HFF-Myc (cell line): ENCODE measurements around the gene IP6K1.
A peak's percentile ranks its signal among the peaks of the same experiment; 100 is the strongest.
"Not testable (repeated sequence)": the region's sequence is repeated elsewhere in the genome, so short reads cannot be mapped to it uniquely, and the experiment has no call there.

ENCODE experiments used
- DNase-seq: peaks from one replicate; pipeline ENCODE4 v3.0.0-alpha.2; 2011; ENCODE audit warnings: low read depth; ENCODE audit errors: extremely low read depth
- H3K4me3 ChIP-seq: replicated peaks from 2 replicates; pipeline ENCODE4 v1.5.1; 2011; ENCODE audit warnings: low read depth, mild to moderate bottlenecking, control low read depth, low read length
- TF ChIP-seq, protein P1 (sequence below): IDR thresholded peaks from 2 replicates; pipeline ENCODE4 v1.5.1; 2012; ENCODE audit warnings: mild to moderate bottlenecking, low read depth, low read length, control low read depth; ENCODE audit errors: missing control alignments

Gene IP6K1

DNA sequence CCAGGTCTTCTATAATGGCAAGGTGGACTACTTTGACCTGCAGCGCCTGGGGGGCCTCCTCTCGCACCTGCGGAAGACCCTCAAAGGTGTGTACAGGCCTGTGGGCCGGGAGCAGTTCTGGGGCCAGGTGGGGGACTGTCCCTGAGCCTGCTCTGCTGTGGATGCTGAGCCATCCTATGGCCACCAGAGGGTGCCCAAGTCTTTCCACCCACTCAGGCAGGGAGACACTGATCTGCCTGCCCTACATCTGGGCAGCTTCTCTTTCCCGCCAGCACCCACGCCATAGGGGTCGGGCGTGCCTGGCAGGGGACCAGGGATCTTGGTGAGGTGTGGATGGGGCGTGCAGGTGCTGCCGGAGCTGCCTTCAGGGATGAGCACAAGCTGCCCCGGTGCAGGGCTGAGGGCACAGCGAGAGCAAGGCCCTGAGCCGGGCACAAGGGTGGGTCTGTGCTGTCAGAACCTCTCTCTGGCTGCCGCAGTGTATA lies 82.9 kb downstream of the IP6K1 start:
- peak; percentile 37 for DNase-seq
- H3K4me3 ChIP-seq = no peak overlapping the region
- TF ChIP-seq, protein P1, sequence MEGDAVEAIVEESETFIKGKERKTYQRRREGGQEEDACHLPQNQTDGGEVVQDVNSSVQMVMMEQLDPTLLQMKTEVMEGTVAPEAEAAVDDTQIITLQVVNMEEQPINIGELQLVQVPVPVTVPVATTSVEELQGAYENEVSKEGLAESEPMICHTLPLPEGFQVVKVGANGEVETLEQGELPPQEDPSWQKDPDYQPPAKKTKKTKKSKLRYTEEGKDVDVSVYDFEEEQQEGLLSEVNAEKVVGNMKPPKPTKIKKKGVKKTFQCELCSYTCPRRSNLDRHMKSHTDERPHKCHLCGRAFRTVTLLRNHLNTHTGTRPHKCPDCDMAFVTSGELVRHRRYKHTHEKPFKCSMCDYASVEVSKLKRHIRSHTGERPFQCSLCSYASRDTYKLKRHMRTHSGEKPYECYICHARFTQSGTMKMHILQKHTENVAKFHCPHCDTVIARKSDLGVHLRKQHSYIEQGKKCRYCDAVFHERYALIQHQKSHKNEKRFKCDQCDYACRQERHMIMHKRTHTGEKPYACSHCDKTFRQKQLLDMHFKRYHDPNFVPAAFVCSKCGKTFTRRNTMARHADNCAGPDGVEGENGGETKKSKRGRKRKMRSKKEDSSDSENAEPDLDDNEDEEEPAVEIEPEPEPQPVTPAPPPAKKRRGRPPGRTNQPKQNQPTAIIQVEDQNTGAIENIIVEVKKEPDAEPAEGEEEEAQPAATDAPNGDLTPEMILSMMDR = peak; percentile 85

- DNase-seq = no peak
- TF ChIP-seq, protein P1 = no peak
- H3K4me3 ChIP-seq = no peak overlapping the region
Measured at GRCh38 chr3:49702672-49703071, 83.7 kb downstream of the IP6K1 start.

- DNase-seq = no peak
- TF ChIP-seq, protein P1 = peak; percentile 57
- H3K4me3 ChIP-seq = no peak overlapping the region
Measured at GRCh38 chr3:49701388-49702077, 84.8 kb downstream of the IP6K1 start.

DNA sequence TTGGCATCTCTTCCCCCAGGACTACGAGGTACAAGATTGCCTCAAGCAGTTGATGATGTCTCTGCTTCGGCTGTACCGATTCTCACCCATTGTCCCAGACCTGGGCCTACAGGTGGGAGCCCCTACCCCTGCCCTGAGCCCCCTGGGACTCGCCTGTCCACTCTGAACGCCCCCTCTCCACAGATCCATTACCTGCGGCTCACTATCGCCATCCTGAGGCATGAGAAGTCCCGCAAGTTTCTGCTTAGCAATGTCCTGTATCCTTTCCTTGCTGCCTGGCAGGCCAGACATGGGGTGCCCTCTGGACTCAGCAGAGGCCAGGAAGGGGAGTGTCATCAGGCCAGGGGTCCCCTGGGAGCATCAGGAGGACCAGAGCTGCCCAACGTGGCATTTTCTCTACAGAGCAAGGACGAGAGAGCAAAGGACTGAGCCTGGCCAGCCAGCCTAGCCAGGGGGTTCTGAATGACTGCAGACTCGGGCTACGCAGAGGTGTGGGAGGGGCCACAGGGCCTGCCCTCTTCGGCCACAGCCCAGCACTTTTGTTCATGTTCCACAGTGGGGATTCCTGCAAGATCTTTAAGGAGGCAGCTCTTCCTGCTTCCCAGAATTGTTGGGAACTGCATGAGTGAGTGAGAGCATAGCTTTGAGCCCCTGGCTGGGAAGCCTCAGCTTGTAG lies 85.8 kb downstream of the IP6K1 start:
- DNase-seq = no peak
- no peak overlapping the region for H3K4me3 ChIP-seq
- TF ChIP-seq, protein P1 = peak; percentile 16

DNA sequence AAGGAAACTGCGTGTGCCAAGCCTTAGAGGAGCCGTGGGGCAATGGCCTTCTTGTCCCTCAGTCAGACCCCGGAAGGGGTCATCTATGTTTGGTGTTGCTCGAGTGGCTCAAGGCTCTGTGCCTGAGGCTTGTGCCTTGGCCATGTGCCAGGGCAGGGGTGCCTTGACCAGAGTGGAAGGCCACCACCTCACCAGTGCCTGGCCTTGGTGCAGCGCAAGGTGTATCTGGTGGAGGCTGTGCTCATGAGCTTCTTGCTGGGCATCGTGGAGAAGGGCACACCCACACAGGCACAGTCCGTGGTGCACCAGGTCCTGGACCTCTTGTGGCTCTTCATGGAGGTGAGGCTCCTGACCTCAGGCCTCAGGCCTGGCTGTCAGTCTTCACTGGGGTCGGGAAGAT lies 86.3 kb downstream of the IP6K1 start:
- TF ChIP-seq, protein P1 = no peak
- no peak overlapping the region for H3K4me3 ChIP-seq
- DNase-seq = no peak

DNA sequence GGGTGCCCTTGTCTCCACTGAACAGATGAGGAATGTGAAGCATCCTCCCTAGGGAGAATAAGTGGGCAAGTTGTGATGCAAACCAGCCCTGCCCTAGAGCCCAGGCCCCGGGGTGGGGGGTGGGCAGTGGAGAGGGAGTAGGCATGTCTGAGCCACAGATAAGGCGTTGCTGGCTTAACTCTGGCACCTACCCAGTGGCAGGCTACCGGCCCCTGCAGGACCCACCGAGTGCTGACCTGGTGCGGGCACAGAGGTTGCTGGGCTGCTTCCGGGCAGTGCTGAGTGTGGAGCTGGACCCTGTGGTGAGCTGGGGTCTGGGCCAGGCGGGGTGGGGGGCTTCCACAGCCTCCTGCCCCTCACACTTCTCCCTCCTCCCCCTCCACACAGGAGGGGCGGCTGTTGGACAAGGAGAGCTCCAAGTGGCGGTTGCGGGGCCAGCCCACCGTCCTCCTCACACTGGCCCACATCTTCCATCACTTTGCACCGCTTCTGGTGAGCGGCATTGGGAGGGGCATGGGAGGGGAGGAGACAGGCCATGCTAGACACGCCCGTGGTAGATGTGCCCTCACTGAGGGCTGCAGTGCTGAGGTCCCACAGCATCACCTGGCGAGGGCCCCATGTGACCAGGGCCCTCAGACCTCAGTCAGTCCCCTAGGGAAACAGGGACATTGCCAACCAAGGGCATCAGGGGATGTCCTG lies 86.9 kb downstream of the IP6K1 start:
- TF ChIP-seq, protein P1 = no peak
- H3K4me3 ChIP-seq = no peak overlapping the region
- no peak for DNase-seq

- not testable (repeated sequence) for H3K4me3 ChIP-seq, DNase-seq
Measured at GRCh38 chr3:49695350-49696015, 90.9 kb downstream of the IP6K1 start.

DNA sequence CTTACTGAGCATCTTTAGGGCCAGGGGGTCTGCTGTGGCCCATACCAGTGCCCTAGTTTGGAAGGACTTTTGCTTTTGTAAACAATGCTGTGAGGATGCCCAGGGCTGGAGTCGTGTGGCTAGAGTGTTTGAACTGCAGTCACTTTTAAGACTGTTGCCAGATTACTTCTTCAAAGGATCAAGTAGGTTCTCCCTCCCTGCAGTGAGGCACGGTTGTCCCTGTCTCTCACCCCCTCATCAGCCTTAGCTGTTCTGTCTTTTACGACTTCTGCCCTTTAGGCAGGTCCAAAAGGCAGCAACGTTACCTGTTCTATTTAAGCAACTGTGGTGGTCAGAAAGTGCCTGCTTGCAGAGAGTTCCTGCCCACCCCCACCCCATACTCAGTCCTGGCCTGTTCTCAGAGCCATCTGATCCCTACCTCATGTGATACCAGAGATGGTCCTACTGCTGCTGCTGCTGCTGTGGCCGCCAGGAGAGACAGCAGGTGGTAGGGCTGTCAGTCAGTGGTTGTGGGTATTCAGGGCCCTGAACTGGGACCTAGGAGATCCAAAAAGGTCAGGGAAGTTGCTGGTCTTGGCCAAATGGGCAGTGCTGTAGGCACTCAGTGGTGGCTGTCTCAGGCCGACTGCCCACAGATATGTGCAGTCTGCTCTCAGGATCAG lies 91.8 kb downstream of the IP6K1 start:
- not testable (repeated sequence) for DNase-seq, H3K4me3 ChIP-seq

DNA sequence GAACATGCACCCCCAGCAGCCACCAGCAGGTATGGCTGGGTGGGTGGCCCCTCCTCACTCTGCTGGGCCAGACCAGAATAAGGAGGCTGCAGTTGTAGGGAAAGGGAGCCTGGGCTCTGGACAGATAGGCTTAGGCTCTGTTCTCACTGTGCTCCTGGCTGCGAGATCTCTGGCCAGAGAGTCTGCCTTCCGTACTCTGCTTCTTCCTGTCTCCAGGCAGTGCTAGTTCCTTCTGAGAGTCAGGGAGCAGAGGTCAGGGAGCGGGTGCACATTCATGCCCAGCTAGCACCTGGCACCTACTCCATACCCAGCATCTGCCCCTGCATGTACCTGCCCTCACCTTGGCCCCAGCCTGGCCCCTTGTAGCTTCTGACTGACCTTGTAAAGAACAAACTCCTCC lies 94.9 kb downstream of the IP6K1 start:
- H3K4me3 ChIP-seq = not testable (repeated sequence)

More for the DNA sequence above, 94.9 kb downstream of the IP6K1 start:
- not testable (repeated sequence) for DNase-seq
